DND-41 (cell line): ENCODE measurements around the gene TTYH3.

Source experiments
- ATAC-seq: fragments of 200-7000 bp; cut with Tn5 transposase; 3 replicates; pipeline ENCODE4 v1.9.1; 2021; ENCODE audit warnings: low read depth; ENCODE audit not compliant: insufficient read depth
- DNase-seq: peaks from one replicate; pipeline ENCODE4 v3.0.0-alpha.2; 2020
- H2AFZ ChIP-seq: 2 replicates; pipeline ENCODE4 v1.6.0; 2012; ENCODE audit warnings: low read depth, low read length
- H3K27ac ChIP-seq: 2 replicates; pipeline ENCODE4 v1.5.1; 2012; ENCODE audit warnings: low read length, inconsistent platforms
- H3K27me3 ChIP-seq: fragments of 200-600 bp; sonication (generic); 2 replicates; pipeline ENCODE4 v1.6.0; 2012; ENCODE audit warnings: low read length, mild to moderate bottlenecking, inconsistent platforms; ENCODE audit not compliant: insufficient read depth, poor library complexity
- H3K36me3 ChIP-seq: 2 replicates; pipeline ENCODE4 v1.5.1; 2012; ENCODE audit warnings: low read length, inconsistent platforms; ENCODE audit not compliant: insufficient read depth
- H3K4me1 ChIP-seq: 2 replicates; pipeline ENCODE4 v1.5.1; 2012; ENCODE audit warnings: mild to moderate bottlenecking, low read length; ENCODE audit not compliant: insufficient read depth
- H3K4me2 ChIP-seq: 2 replicates; pipeline ENCODE4 v1.6.0; 2012; ENCODE audit warnings: mild to moderate bottlenecking, moderate library complexity, low read length, inconsistent platforms; ENCODE audit not compliant: insufficient read depth
- H3K4me3 ChIP-seq, 2 experiments: fragments of 200-600 bp in 1 of 2; shearing (Covaris generic) in 1 of 2; 2 replicates each; pipeline ENCODE4 v1.5.1; 2012 to 2016; ENCODE audit warnings: inconsistent platforms in 2 of 2, low read length in 2 of 2, mild to moderate bottlenecking in 2 of 2, low read depth in 1 of 2, moderate library complexity in 1 of 2
- H3K79me2 ChIP-seq: 2 replicates; pipeline ENCODE4 v1.6.0; 2012; ENCODE audit warnings: low read length, inconsistent platforms; ENCODE audit not compliant: insufficient read depth
- H3K9ac ChIP-seq: 2 replicates; pipeline ENCODE4 v1.6.0; 2012; ENCODE audit warnings: low read depth, mild to moderate bottlenecking, inconsistent platforms, low read length, moderate library complexity
- H3K9me3 ChIP-seq: 2 replicates; pipeline ENCODE4 v1.5.1; 2012; ENCODE audit warnings: low read length, moderate library complexity, mild to moderate bottlenecking, inconsistent platforms; ENCODE audit not compliant: insufficient read depth, severe bottlenecking
- H4K20me1 ChIP-seq: 2 replicates; pipeline ENCODE4 v1.6.0; 2012; ENCODE audit warnings: low read length; ENCODE audit not compliant: insufficient read depth
- EZH2 ChIP-seq: IDR thresholded peaks from 3 replicates; pipeline ENCODE4 v1.6.1; 2012; ENCODE audit warnings: borderline replicate concordance, low read depth, mild to moderate bottlenecking, moderate library complexity, low read length, inconsistent platforms; ENCODE audit not compliant: severe bottlenecking
- TF ChIP-seq, protein P1 (sequence below): IDR thresholded peaks from 2 replicates; pipeline ENCODE4 v1.5.1; 2012; ENCODE audit warnings: borderline replicate concordance, low read length, moderate library complexity, mild to moderate bottlenecking; ENCODE audit not compliant: poor library complexity, severe bottlenecking; ENCODE audit errors: extremely low read depth

The TTYH3 gene

DNA sequence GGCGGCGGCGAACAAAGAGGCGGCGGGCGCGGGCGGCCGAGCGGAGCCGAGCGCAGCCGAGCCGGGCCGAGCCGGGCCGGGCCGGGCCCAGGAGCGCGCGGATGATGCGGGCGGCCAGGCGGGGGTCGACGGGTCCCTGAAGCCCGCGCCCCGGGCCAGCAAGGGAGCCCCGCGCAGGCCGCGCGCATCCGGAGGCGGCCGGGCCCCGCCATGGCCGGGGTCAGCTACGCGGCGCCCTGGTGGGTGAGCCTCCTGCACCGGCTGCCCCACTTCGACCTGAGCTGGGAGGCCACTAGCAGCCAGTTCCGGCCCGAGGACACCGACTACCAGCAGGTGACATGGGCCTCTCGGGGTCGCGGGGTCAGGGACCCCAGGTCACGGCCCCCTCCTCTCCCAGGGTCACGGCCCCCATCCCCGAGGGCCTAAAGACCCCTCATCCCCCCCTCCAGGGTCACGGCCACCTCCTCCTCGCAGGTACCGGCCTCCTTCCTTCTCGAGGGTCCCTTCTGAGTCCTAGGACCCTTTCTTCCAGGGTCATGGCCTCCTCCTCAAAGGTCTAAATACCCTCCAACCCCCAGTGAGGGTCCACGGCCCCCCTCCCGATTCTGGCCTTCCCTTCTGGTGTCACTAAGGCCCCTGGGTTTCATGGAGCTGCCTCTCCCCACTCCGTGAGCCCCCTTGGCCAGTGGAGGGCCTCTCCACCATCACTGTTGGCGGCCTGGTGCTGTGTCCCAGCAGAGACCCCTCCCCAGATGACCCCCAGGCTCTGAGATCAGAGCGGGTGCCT is at the start of gene TTYH3:
TTYH3 (plus strand) TSS at position 41 of the 787 bp plus-strand sequence; CDS start at position 211, 170 bp downstream.
- peak within 1 kb of the TSS; percentile 87 for H3K4me2 ChIP-seq
- peaks cover 56% of the 10 kb centered on the region for H3K79me2 ChIP-seq
- H3K9ac ChIP-seq = peak within 1 kb of the TSS; percentile 83
- peaks cover 33% of the 10 kb centered on the region for H3K36me3 ChIP-seq
- no peaks in the 10 kb centered on the region for H3K27me3 ChIP-seq
- H3K4me3 ChIP-seq = peak within 1 kb of the TSS; percentile 85 to 90
- DNase-seq = peak; percentile 45
- peak within 1 kb of the TSS; percentile 87 for H3K27ac ChIP-seq
- H4K20me1 ChIP-seq = peaks cover 47% of the 10 kb centered on the region
- TF ChIP-seq EZH2 = no peak
- TF ChIP-seq, protein P1, sequence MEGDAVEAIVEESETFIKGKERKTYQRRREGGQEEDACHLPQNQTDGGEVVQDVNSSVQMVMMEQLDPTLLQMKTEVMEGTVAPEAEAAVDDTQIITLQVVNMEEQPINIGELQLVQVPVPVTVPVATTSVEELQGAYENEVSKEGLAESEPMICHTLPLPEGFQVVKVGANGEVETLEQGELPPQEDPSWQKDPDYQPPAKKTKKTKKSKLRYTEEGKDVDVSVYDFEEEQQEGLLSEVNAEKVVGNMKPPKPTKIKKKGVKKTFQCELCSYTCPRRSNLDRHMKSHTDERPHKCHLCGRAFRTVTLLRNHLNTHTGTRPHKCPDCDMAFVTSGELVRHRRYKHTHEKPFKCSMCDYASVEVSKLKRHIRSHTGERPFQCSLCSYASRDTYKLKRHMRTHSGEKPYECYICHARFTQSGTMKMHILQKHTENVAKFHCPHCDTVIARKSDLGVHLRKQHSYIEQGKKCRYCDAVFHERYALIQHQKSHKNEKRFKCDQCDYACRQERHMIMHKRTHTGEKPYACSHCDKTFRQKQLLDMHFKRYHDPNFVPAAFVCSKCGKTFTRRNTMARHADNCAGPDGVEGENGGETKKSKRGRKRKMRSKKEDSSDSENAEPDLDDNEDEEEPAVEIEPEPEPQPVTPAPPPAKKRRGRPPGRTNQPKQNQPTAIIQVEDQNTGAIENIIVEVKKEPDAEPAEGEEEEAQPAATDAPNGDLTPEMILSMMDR = no peak
- H2AFZ ChIP-seq = peak within 1 kb of the TSS; percentile 98
- H3K9me3 ChIP-seq = no peaks in the 10 kb centered on the region
- peaks cover 26% of the 10 kb centered on the region for H3K4me1 ChIP-seq
- ATAC-seq = peak; percentile 25

DNA sequence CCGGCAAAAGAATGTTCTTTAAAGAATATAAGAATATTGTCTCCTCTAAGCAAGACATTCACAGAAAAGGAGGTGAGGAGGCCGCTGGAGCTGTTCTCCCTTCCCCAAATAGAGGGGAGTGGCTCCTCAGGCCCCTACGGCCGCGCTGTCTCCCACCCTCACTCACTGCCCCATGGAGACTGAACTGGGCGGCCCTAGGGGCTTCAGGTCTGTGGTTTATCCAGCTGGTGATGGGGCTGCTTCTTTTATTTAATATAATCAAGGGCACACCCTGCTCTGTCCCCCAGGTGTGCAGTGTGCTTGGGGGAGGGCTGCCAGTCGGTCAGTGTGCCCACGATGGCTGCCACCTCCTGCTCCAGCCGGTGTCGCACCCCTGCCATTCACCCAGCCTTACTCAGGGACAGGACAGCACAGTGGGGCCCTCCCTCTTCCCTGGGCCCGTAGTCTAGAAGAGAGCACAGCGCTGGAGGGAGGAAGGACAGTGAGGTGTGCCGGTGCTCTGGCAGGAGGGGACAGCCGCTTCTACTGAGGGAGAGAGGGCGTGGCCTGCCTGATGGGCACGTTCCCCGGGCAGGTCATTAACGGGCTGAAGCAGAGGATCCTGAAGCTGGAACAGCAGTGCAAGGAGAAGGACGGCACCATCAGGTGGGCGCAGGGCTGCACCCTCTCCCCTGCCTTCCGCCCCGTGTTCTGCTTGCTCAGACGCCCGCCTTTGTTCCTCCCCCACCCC is 49.6 kb upstream of the TTYH3 start:
- no peak overlapping the region for H3K4me3 ChIP-seq
- no peaks in the 10 kb centered on the region for H3K27me3 ChIP-seq
- no peak overlapping the region for H3K9ac ChIP-seq
- H3K4me1 ChIP-seq = no peaks in the 10 kb centered on the region
- no peaks in the 10 kb centered on the region for H4K20me1 ChIP-seq
- DNase-seq (no peak), ATAC-seq (no peak)
- no peak overlapping the region for H3K27ac ChIP-seq
- H2AFZ ChIP-seq = no peak overlapping the region
- TF ChIP-seq, protein P1 = no peak
- TF ChIP-seq EZH2 = no peak
- no peaks in the 10 kb centered on the region for H3K79me2 ChIP-seq
- peaks cover 4% of the 10 kb centered on the region; the same call in 1 of the 2 replicates for H3K36me3 ChIP-seq
- no peaks in the 10 kb centered on the region for H3K9me3 ChIP-seq
- no peak overlapping the region for H3K4me2 ChIP-seq

DNA sequence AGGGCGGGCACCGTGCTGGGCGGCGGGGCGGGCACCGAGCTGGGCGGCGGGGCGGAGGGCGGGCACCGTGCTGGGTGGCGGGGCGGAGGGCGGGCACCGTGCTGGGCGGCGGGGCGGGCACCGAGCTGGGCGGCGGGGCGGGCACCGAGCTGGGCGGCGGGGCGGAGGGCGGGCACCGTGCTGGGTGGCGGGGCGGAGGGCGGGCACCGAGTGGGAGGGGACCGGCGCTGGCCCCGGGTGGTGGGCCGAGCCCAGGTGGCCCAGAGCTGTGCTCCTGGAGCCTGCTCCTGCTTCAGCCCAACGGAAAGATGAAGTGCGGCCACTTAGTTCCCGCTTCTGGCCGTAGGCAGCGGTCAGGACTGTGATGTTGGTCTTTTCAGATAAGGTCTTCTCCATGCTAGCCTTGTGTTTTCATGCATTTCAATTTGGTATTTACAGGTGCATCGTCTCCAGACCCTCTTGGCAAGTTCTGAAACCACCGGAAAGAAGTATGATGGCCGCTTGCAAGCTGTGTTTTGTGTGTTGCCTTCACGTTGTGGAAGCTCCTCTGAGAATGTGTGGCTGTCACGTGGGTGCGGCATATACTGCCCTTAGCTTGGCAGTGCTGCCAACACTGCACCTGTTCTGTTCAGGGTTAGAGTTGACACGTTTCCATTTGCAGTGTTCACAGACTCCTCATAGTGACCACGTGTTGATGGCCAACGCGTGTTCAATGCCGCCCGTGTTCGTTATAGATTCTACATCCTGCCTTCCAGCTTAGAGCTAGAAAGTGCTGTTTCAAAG is 47.8 kb upstream of the TTYH3 start:
- Histone ChIP-seq H3K9me3 (no peaks in the 10 kb centered on the region), H3K9ac (no peak overlapping the region), H3K36me3 (peaks cover 4% of the 10 kb centered on the region; the same call in 1 of the 2 replicates), H3K79me2 (no peaks in the 10 kb centered on the region), H3K27ac (no peak overlapping the region), H3K27me3 (no peaks in the 10 kb centered on the region), H3K4me3 (no peak overlapping the region), H3K4me2 (no peak overlapping the region), H4K20me1 (no peaks in the 10 kb centered on the region), H3K4me1 (no peaks in the 10 kb centered on the region), H2AFZ (no peak overlapping the region)
- no peak for TF ChIP-seq EZH2
- TF ChIP-seq, protein P1 = no peak
- no peak for DNase-seq
- no peak for ATAC-seq
